OCI-LY7 (cell line): ENCODE data around the gene NEMP1. TPM values are rescaled to one million over a fixed set of nuclear protein-coding genes. Genes with fewer than 3 reads are reported as not detected.

ENCODE experiments used
- BruUV-seq: library from RNA; stranded (reverse); fragments of 400-500 nt; replicated peaks from 2 replicates; lab custom pipeline; 2021; lab: Mats Ljungman, UMichigan
- CTCF ChIA-PET: fragments of 300-600 bp; sonication (Branson Sonifier 250); formaldehyde crosslinking; loops from one replicate; lab custom pipeline; 2022; ENCODE audit warnings: antibody characterized with exemption; ENCODE audit not compliant: unreplicated experiment; lab: Charles Lee
- POLR2A ChIA-PET: fragments of 300-600 bp; sonication (Branson Sonifier 250); formaldehyde crosslinking; loops from one replicate; lab custom pipeline; 2022; ENCODE audit warnings: antibody characterized with exemption; lab: Charles Lee
- DNase-seq: peaks from one replicate; pipeline ENCODE4 v3.0.0-alpha.2; 2015; ENCODE audit warnings: low spot score
- H2AFZ ChIP-seq: fragments of 200-600 bp; sonication (generic), shearing (Covaris generic); 2 replicates; pipeline ENCODE4 v1.6.1; 2014; ENCODE audit warnings: mild to moderate bottlenecking, antibody characterized with exemption, low read length, moderate library complexity
- H3K27ac ChIP-seq: fragments of 200-600 bp; sonication (generic); 2 replicates; pipeline ENCODE4 v1.5.1; 2014; ENCODE audit warnings: mixed run types, low read depth, mild to moderate bottlenecking, moderate library complexity, low read length, inconsistent platforms; ENCODE audit not compliant: poor library complexity, severe bottlenecking
- H3K36me3 ChIP-seq: fragments of 200-600 bp; sonication (generic); 2 replicates; pipeline ENCODE4 v1.6.1; 2014; ENCODE audit warnings: mild to moderate bottlenecking, antibody characterized with exemption, low read length, moderate library complexity, mixed read lengths; ENCODE audit not compliant: insufficient read depth
- H3K4me1 ChIP-seq: fragments of 200-600 bp; sonication (generic); 2 replicates; pipeline ENCODE4 v1.5.1; 2014; ENCODE audit warnings: mild to moderate bottlenecking, low read length; ENCODE audit not compliant: insufficient read depth, poor library complexity, severe bottlenecking
- H3K4me2 ChIP-seq: fragments of 200-600 bp; sonication (generic); 2 replicates; pipeline ENCODE4 v1.6.1; 2014; ENCODE audit warnings: mild to moderate bottlenecking, low read length
- H3K4me3 ChIP-seq: fragments of 200-600 bp; sonication (generic); 2 replicates; pipeline ENCODE4 v1.5.1; 2014; ENCODE audit warnings: mild to moderate bottlenecking, low read depth, low read length; ENCODE audit not compliant: poor library complexity, severe bottlenecking
- H3K79me2 ChIP-seq: fragments of 200-600 bp; sonication (generic); 2 replicates; pipeline ENCODE4 v1.6.1; 2016; ENCODE audit warnings: low read depth, mild to moderate bottlenecking, low read length, moderate library complexity, mixed read lengths; ENCODE audit not compliant: insufficient read depth
- H3K9me2 ChIP-seq: fragments of 200-600 bp; sonication (generic); 2 replicates; pipeline ENCODE4 v1.6.1; 2016; ENCODE audit warnings: mild to moderate bottlenecking, low read length, mixed read lengths; ENCODE audit not compliant: insufficient read depth
- H3K9me3 ChIP-seq: fragments of 200-600 bp; sonication (generic); 2 replicates; pipeline ENCODE4 v1.6.1; 2014; ENCODE audit warnings: mild to moderate bottlenecking, mixed run types, low read length, mixed read lengths
- H4K20me1 ChIP-seq: fragments of 200-600 bp; sonication (generic); 2 replicates; pipeline ENCODE4 v1.6.1; 2014; ENCODE audit warnings: mild to moderate bottlenecking, antibody characterized with exemption, low read length, moderate library complexity, mixed read lengths; ENCODE audit not compliant: insufficient read depth
- EZH2phosphoT487 ChIP-seq: fragments of 200-600 bp; sonication (generic); IDR thresholded peaks from 2 replicates; pipeline ENCODE4 v1.6.1; 2018; ENCODE audit warnings: low read depth, borderline replicate concordance, mild to moderate bottlenecking, mixed run types, antibody characterized with exemption, low read length, moderate library complexity, mixed read lengths
- intact Hi-C: fragments of 100-400 bp; cut with micrococcal nuclease; formaldehyde crosslinking; loops from one replicate; pipeline ENCODE4 v1.10.0; 2022; ENCODE audit not compliant: unreplicated experiment
- total RNA-seq, 2 experiments: library from RNA; depleted of rRNA in 1 of 2; stranded (reverse); fragments of >200 nt in 1 of 2; shearing (Covaris generic) in 1 of 2; gene quantifications; 2 replicates each; pipeline ENCODE4 v1.2.3, GENCODE V29; 2014 to 2022
- TF ChIP-seq, protein P1 (sequence below): fragments of 200-600 bp; sonication (generic); conservative IDR thresholded peaks from 2 replicates; pipeline ENCODE4 v1.5.1; 2014; ENCODE audit warnings: mild to moderate bottlenecking, antibody characterized with exemption, low read length, moderate library complexity, mixed read lengths

The NEMP1 gene
- total RNA-seq, 2 experiments from 2014 or later, result 45.7 to 86.3 TPM

DNA sequence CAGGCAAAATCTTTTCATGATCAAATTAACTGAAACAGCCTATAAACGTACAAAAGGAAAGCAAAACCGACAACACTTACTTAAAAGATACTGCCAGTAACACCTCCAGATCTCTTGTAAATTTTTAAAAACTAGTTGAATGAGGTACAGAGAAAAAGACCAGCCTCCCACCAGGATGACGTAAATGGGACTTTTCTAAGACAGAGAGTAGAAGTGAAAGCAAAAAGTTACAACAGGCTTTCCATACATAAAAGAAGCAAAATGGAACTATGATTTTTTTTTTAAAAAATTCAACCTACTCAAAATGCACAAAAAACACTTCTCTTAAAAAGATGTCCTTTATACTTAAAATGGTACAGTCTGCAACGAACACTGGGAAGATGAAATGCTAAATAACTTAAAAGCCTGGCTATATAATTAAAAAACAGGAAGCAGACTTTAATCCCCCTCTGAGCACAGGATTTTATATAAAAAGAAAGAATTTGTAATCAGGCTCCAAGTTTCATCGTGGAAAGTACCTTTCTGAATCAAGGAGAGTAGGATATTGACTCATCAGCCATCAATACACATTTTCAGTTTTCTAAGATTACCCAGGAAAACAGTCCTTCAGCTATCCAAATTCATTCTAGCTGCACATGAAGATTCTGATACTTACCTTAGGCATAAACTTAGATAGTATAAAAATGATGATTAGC, 14.5 kb downstream of the NEMP1 start:
- Histone ChIP-seq H3K27ac (peak overlapping the region; percentile 46), H4K20me1 (no peaks in the 10 kb centered on the region), H2AFZ (no peak overlapping the region), H3K36me3 (peaks cover 95% of the 10 kb centered on the region), H3K9me3 (peaks cover 4% of the 10 kb centered on the region; the same call in 1 of the 2 replicates), H3K9me2 (no peaks in the 10 kb centered on the region), H3K79me2 (peaks cover 5% of the 10 kb centered on the region), H3K4me1 (peaks cover 19% of the 10 kb centered on the region), H3K4me3 (peak overlapping the region; percentile 12), H3K4me2 (peak overlapping the region; percentile 42)
- intact Hi-C loops, result loop anchor here (5.0 kb wide), 1 partner anchor 307 kb away; no protein-coding TSS in a partner anchor
- ChIA-PET CTCF (no interaction called here), POLR2A (interaction anchor here (0.6 to 1.8 kb wide), 2 partner anchors 48 to 73 kb away, joined by 3 to 4 read pairs; no protein-coding TSS in a partner anchor)
- TF ChIP-seq, protein P1, sequence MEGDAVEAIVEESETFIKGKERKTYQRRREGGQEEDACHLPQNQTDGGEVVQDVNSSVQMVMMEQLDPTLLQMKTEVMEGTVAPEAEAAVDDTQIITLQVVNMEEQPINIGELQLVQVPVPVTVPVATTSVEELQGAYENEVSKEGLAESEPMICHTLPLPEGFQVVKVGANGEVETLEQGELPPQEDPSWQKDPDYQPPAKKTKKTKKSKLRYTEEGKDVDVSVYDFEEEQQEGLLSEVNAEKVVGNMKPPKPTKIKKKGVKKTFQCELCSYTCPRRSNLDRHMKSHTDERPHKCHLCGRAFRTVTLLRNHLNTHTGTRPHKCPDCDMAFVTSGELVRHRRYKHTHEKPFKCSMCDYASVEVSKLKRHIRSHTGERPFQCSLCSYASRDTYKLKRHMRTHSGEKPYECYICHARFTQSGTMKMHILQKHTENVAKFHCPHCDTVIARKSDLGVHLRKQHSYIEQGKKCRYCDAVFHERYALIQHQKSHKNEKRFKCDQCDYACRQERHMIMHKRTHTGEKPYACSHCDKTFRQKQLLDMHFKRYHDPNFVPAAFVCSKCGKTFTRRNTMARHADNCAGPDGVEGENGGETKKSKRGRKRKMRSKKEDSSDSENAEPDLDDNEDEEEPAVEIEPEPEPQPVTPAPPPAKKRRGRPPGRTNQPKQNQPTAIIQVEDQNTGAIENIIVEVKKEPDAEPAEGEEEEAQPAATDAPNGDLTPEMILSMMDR, result no peak
- no peak for TF ChIP-seq EZH2phosphoT487
- BruUV-seq, result no TSS peak
- peak; percentile 28 for DNase-seq

DNA sequence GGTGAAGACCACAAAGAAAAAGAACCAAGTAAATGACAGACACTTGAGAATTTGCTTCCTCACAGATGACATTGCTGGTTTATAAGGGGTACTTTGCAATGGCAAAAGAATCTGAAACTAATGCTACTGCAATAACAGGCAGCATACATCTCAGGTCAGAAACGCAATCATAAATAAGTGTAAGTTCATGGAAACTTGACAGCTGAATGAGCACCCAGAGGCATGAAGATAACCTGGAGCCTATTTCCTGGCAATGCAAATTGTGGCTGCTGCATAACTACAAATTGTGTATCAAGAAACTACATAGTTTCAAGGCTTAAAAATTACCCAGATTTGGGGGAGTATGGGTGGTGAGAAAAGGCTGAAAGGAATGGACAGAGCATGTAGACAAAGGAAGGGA, 20.1 kb downstream of the NEMP1 start:
- DNase-seq, result no peak
- ChIA-PET CTCF (no interaction called here), POLR2A (no interaction called here)
- Histone ChIP-seq H3K4me2 (0 out of 2 replicates have a peak overlapping the region, but pooled peaks have one; percentile 8), H3K4me1 (peaks cover 12% of the 10 kb centered on the region), H3K36me3 (peaks cover 89% of the 10 kb centered on the region), H3K4me3 (no peak overlapping the region), H2AFZ (no peak overlapping the region), H4K20me1 (no peaks in the 10 kb centered on the region), H3K9me2 (no peaks in the 10 kb centered on the region), H3K79me2 (no peaks in the 10 kb centered on the region), H3K27ac (no peak overlapping the region), H3K9me3 (no peaks in the 10 kb centered on the region)
- BruUV-seq, result no TSS peak
- TF ChIP-seq, protein P1, result no peak
- no peak for TF ChIP-seq EZH2phosphoT487
- intact Hi-C loops, result no loop called here
